CD4-positive, CD25-positive, alpha-beta regulatory T cell (primary cell): ENCODE results near the gene FMN2. TPM values are rescaled to one million over a fixed set of nuclear protein-coding genes. Genes with fewer than 3 reads are reported as not detected.

Source experiments
- ATAC-seq, 2 donors: fragments of 150-1000 bp; cut with Tn5 transposase; one replicate each; pipeline ENCODE4 v1.10.0; 2021; ENCODE audit warnings: low read depth in 2 of 2, moderate number of reproducible peaks in 2 of 2, moderate library complexity in 1 of 2
- DNase-seq, 3 donors: peaks; one replicate each; pipeline versions ENCODE4 v3.0.0 to v3.0.0-alpha.2; 2012 to 2022; ENCODE audit warnings: mixed read lengths in 1 of 3
- H3K27ac ChIP-seq: one replicate; pipeline ENCODE4 v1.7.0; 2013; ENCODE audit warnings: mild to moderate bottlenecking, low read length; ENCODE audit not compliant: insufficient read depth, poor library complexity, severe bottlenecking
- H3K27me3 ChIP-seq: one replicate; pipeline ENCODE4 v1.7.0; 2013; ENCODE audit warnings: low read length; ENCODE audit not compliant: control insufficient read depth, insufficient read depth
- H3K36me3 ChIP-seq: one replicate; pipeline ENCODE4 v1.7.0; 2013; ENCODE audit warnings: mild to moderate bottlenecking, low read length, moderate library complexity; ENCODE audit not compliant: control insufficient read depth, insufficient read depth
- H3K4me1 ChIP-seq: 2 replicates; pipeline ENCODE4 v1.7.0; 2013; ENCODE audit warnings: mild to moderate bottlenecking, low read length; ENCODE audit not compliant: insufficient read depth, control insufficient read depth, poor library complexity, severe bottlenecking
- H3K4me3 ChIP-seq: one replicate; pipeline ENCODE4 v1.7.0; 2013; ENCODE audit warnings: low read depth, mild to moderate bottlenecking, low read length, moderate library complexity
- H3K9me3 ChIP-seq, 2 experiments: 1 replicate in 1 of 2; 2 replicates in 1 of 2; pipeline ENCODE4 v1.7.0; 2013; ENCODE audit warnings: low read length in 2 of 2, mild to moderate bottlenecking in 1 of 2, moderate library complexity in 1 of 2; ENCODE audit not compliant: control insufficient read depth in 2 of 2
- H3K27ac Mint-ChIP-seq, 3 donors: one replicate each; pipeline ENCODE4 v1.8.0; 2020 to 2022; ENCODE audit warnings: mild to moderate bottlenecking in 3 of 3, mixed read lengths in 3 of 3, moderate library complexity in 2 of 3
- H3K27me3 Mint-ChIP-seq: one replicate; pipeline ENCODE4 v1.8.0; 2022; ENCODE audit warnings: mild to moderate bottlenecking, mixed read lengths
- H3K36me3 Mint-ChIP-seq: one replicate; pipeline ENCODE4 v1.8.0; 2020; ENCODE audit warnings: mixed read lengths
- H3K4me1 Mint-ChIP-seq, 4 donors: one replicate each; pipeline ENCODE4 v1.8.0; 2020 to 2022; ENCODE audit warnings: mixed read lengths in 4 of 4, mild to moderate bottlenecking in 1 of 4
- H3K4me3 Mint-ChIP-seq, 4 donors: one replicate each; pipeline ENCODE4 v1.8.0; 2020 to 2022; ENCODE audit warnings: mild to moderate bottlenecking in 4 of 4, mixed read lengths in 4 of 4, moderate library complexity in 3 of 4
- H3K9me3 Mint-ChIP-seq, 7 donors: one replicate each; pipeline ENCODE4 v1.8.0; 2020 to 2022; ENCODE audit warnings: mixed read lengths in 7 of 7, mild to moderate bottlenecking in 3 of 7, moderate library complexity in 2 of 7
- polyA plus RNA-seq, 4 donors: library from polyadenylated mRNA; unstranded; fragments of 300-500 nt; fragmentation: Illumina TruSeq; gene quantifications; one replicate each; pipeline ENCODE4 v1.2.3, GENCODE V29; 2021
- total RNA-seq: library from RNA; stranded (reverse); gene quantifications from one replicate; pipeline ENCODE4 v1.2.3, GENCODE V29; 2022

Gene FMN2
- total and polyA plus RNA-seq, 5 donors from 2014 or later: not detected

DNA sequence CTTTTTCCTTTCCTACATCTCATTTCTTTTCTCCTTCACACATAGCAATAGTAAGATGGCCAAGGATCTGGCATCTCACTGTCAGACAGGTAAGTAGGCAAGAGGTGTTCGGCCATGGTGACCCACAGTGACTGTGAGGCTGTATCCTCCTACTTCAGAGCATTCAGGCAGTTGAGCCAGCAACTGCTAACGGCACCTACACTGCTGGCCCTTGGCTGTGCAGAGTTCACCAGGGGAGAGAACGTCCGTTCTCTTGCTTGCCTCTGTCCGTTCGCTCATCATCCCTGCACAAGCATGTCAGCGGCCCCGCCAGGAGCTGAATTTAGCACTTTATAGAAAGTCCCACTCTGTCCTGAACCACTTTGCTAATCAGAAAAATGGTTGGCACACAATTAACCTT lies 406.7 kb downstream of the FMN2 start:
- no peak for ATAC-seq
- Mint-ChIP-seq H3K4me3 (no peak overlapping the region), H3K9me3 (peaks cover 0 to 20% (median 2%) of the 10 kb centered on the region in 7 donors), H3K36me3 (no peaks in the 10 kb centered on the region), H3K4me1 (no peaks in the 10 kb centered on the region), H3K27ac (no peak overlapping the region), H3K27me3 (no peaks in the 10 kb centered on the region)
- no peaks in the 10 kb centered on the region for H3K36me3 ChIP-seq
- no peaks in the 10 kb centered on the region for H3K27me3 ChIP-seq
- no peak overlapping the region for H3K27ac ChIP-seq
- DNase-seq: no peak
- no peak overlapping the region for H3K4me3 ChIP-seq
- H3K9me3 ChIP-seq: peaks cover 0 to 4% of the 10 kb centered on the region in 2 experiments
- H3K4me1 ChIP-seq: no peaks in the 10 kb centered on the region

DNA sequence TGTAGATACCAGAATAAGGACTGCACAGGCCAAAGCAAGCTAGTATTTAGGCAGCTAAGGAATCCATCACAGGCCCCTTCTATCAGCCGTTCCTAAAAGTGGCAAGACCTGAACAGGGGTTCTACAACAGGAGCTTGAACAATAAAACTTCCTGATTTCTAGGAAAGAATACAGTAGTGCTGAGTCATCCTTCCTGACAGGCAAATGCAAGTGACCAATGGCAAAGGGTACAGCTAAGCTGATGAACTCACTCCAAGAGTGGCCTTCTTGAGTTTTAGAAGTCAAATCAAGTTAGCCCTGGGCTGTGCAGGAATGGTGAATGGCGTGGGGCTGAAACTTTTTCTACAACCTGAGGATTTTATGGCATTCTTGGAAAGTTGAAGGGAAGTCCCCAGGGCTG lies 407.3 kb downstream of the FMN2 start:
- Mint-ChIP-seq H3K36me3 (no peaks in the 10 kb centered on the region), H3K4me3 (no peak overlapping the region), H3K9me3 (peaks cover 0 to 20% (median 2%) of the 10 kb centered on the region in 7 donors), H3K27ac (no peak overlapping the region), H3K4me1 (no peaks in the 10 kb centered on the region), H3K27me3 (no peaks in the 10 kb centered on the region)
- Histone ChIP-seq H3K9me3 (peaks cover 0 to 4% of the 10 kb centered on the region in 2 experiments), H3K36me3 (no peaks in the 10 kb centered on the region), H3K27me3 (no peaks in the 10 kb centered on the region), H3K4me3 (no peak overlapping the region), H3K4me1 (no peaks in the 10 kb centered on the region), H3K27ac (no peak overlapping the region)
- DNase-seq (no peak), ATAC-seq (no peak)

DNA sequence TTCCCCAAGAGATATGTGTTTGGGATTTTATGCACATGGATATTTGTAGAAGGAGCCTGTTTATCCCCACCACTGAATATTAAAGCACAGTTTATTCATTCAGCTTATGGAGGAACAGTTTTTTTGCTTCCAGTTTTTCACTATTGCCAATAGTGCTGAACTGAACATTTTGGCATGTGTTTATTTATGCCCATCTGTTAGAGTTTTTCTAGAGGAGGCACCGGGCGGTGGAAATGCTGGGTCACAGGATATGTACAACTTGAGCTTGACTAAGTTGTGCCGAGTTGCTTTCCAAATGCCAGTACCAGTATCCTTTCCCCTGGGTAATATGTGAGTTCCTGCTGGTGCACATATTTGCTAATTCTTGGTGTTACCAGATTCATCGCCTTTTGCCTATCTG lies 409.0 kb downstream of the FMN2 start:
- Histone ChIP-seq H3K4me3 (no peak overlapping the region), H3K36me3 (no peaks in the 10 kb centered on the region), H3K27me3 (no peaks in the 10 kb centered on the region), H3K27ac (no peak overlapping the region), H3K4me1 (no peaks in the 10 kb centered on the region), H3K9me3 (peaks cover 0 to 4% of the 10 kb centered on the region in 2 experiments)
- DNase-seq: no peak
- H3K36me3 Mint-ChIP-seq: no peaks in the 10 kb centered on the region
- H3K27me3 Mint-ChIP-seq: no peaks in the 10 kb centered on the region
- H3K4me3 Mint-ChIP-seq: no peak overlapping the region
- ATAC-seq: no peak
- H3K4me1 Mint-ChIP-seq: no peaks in the 10 kb centered on the region
- H3K9me3 Mint-ChIP-seq: peaks cover 0 to 20% (median 2%) of the 10 kb centered on the region in 7 donors
- no peak overlapping the region for H3K27ac Mint-ChIP-seq

DNA sequence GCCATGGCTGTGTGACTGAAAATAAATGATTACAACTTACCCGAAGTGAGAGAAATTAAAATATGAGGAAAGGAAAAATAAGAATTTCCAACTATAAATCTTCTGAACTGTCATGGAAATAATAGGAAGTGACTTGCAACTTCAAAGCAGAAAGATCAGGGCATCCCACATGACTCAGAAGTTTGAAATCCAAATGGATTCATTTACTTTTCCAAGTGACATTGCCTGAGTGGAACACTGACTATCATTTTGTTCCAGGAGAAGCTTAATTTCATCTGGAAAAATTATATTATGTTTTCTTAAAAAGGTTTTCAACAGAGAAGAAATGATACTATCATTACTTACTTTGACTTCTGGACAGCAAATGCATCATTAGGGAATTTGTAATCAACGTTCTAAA lies 409.4 kb downstream of the FMN2 start:
- no peaks in the 10 kb centered on the region for H3K27me3 Mint-ChIP-seq
- H3K4me1 Mint-ChIP-seq: no peaks in the 10 kb centered on the region
- ATAC-seq: no peak
- Histone ChIP-seq H3K27ac (no peak overlapping the region), H3K4me3 (no peak overlapping the region), H3K27me3 (no peaks in the 10 kb centered on the region), H3K4me1 (no peaks in the 10 kb centered on the region), H3K9me3 (peaks cover 0 to 4% of the 10 kb centered on the region in 2 experiments), H3K36me3 (no peaks in the 10 kb centered on the region)
- H3K36me3 Mint-ChIP-seq: no peaks in the 10 kb centered on the region
- no peak for DNase-seq
- H3K4me3 Mint-ChIP-seq: no peak overlapping the region
- H3K9me3 Mint-ChIP-seq: peaks cover 0 to 19% (median 2%) of the 10 kb centered on the region in 7 donors
- H3K27ac Mint-ChIP-seq: no peak overlapping the region

DNA sequence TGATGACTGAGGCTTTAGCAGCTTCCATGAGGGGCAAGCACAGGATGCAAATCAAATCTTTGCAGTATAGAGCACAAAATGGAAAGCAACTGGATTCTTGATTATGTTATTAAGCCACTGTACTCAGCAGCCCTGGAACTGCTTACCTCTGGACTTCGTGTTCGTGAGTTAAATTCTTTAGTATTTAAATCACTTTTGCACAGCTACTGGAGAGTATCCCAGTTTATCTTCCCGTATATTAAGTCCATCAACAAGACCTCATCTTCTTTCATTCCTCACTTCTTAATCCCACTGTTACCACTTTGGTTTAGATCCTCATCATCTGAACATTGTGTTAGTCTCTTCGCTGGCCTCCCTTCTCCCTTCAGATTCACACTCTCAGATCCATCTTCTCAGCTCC lies 411.4 kb downstream of the FMN2 start:
- Mint-ChIP-seq H3K36me3 (no peaks in the 10 kb centered on the region), H3K4me1 (no peaks in the 10 kb centered on the region), H3K4me3 (no peak overlapping the region), H3K27me3 (no peaks in the 10 kb centered on the region), H3K27ac (no peak overlapping the region), H3K9me3 (peaks cover 0 to 12% (median 8%) of the 10 kb centered on the region in 7 donors)
- Histone ChIP-seq H3K4me3 (no peak overlapping the region), H3K27me3 (no peaks in the 10 kb centered on the region), H3K9me3 (peaks cover 4 to 6% of the 10 kb centered on the region in 2 experiments), H3K27ac (no peak overlapping the region), H3K4me1 (no peaks in the 10 kb centered on the region), H3K36me3 (no peaks in the 10 kb centered on the region)
- DNase-seq: no peak
- no peak for ATAC-seq

DNA sequence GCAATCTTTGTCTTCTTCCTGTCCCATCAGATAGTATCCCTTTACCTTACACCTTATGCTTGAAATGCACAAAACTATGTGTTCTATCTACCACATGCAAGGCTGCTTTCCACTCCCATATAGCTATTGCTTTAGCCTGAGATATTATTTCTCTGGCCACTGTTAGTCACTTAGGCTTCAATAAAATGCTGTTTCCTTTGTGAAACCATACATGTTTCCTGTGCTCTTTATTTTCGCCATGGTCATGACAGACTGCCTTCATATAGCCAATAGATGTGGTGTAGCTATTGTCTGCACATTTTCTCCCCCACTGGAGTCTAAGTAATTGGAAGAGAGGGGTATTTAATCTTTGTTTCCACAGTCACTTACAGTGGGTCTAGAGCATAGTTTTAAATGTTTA lies 411.9 kb downstream of the FMN2 start:
- Histone ChIP-seq H3K36me3 (no peaks in the 10 kb centered on the region), H3K4me3 (no peak overlapping the region), H3K27ac (no peak overlapping the region), H3K4me1 (no peaks in the 10 kb centered on the region), H3K9me3 (peaks cover 4 to 6% of the 10 kb centered on the region in 2 experiments), H3K27me3 (no peaks in the 10 kb centered on the region)
- no peak overlapping the region for H3K4me3 Mint-ChIP-seq
- no peaks in the 10 kb centered on the region for H3K4me1 Mint-ChIP-seq
- no peaks in the 10 kb centered on the region for H3K27me3 Mint-ChIP-seq
- H3K36me3 Mint-ChIP-seq: no peaks in the 10 kb centered on the region
- DNase-seq: no peak
- no peak overlapping the region for H3K27ac Mint-ChIP-seq
- ATAC-seq: no peak
- peaks cover 0 to 12% (median 8%) of the 10 kb centered on the region in 7 donors for H3K9me3 Mint-ChIP-seq

DNA sequence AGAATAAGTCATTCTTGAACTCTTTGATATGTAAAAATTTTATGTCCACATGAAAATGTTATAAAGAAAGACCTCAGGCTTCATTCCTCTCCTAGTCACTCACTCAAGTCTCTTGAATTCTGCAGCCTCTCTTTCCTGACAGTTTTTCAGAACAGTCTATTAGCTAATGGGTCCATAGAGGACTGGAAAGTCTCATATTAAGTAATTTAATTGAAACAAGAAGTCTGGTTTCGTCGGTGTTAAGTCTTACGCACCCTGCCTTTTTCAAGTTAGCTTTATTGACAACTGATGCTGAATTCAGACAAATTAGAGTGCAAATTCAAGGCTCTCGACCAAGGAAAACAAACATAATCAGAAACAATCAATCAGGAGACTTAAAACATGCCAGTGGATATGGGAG lies 414.5 kb downstream of the FMN2 start:
- Mint-ChIP-seq H3K4me1 (no peaks in the 10 kb centered on the region), H3K9me3 (peaks cover 4 to 18% (median 7%) of the 10 kb centered on the region in 7 donors), H3K27ac (no peak overlapping the region), H3K36me3 (no peaks in the 10 kb centered on the region), H3K27me3 (no peaks in the 10 kb centered on the region), H3K4me3 (no peak overlapping the region)
- H3K9me3 ChIP-seq: peaks cover 2 to 4% of the 10 kb centered on the region in 2 experiments
- DNase-seq (no peak), ATAC-seq (no peak)
- H3K4me1 ChIP-seq: no peaks in the 10 kb centered on the region
- H3K27ac ChIP-seq: no peak overlapping the region
- no peak overlapping the region for H3K4me3 ChIP-seq
- no peaks in the 10 kb centered on the region for H3K36me3 ChIP-seq
- no peaks in the 10 kb centered on the region for H3K27me3 ChIP-seq

DNA sequence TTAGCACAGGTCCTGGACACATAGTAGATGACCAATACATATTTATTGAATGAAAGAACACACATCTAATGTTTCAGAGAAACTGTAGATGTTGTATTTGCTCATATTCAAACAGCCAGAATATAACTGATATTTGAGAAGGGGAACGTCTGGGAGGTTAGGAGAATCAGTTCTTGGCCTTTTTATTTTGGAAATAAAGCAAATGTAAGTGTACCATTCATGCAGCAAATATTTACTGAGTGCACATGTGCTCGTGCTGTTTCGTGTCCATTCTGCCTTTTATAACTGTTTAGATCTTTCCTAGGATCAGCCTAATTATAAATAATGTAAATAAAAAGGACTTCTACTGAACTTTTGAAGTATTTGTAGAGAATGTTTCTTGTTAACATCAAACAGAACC lies 416.5 kb downstream of the FMN2 start:
- no peaks in the 10 kb centered on the region for H3K27me3 ChIP-seq
- peak overlapping the region in 1 of 4 donors; percentile 43 for H3K4me3 Mint-ChIP-seq

More for the DNA sequence above, 416.5 kb downstream of the FMN2 start:
- no peaks in the 10 kb centered on the region for H3K27me3 Mint-ChIP-seq
- Histone ChIP-seq H3K4me3 (no peak overlapping the region), H3K27ac (no peak overlapping the region), H3K4me1 (no peaks in the 10 kb centered on the region), H3K36me3 (no peaks in the 10 kb centered on the region), H3K9me3 (peaks cover 2 to 4% of the 10 kb centered on the region in 2 experiments)
- no peaks in the 10 kb centered on the region for H3K36me3 Mint-ChIP-seq
- peaks cover 4 to 18% (median 10%) of the 10 kb centered on the region in 7 donors for H3K9me3 Mint-ChIP-seq
- ATAC-seq (no peak), DNase-seq (no peak)
- H3K27ac Mint-ChIP-seq: no peak overlapping the region
- H3K4me1 Mint-ChIP-seq: no peaks in the 10 kb centered on the region
